BLaER1 (cell line): Measurements from ENCODE around the gene CLK2.
"Not testable (repeated sequence)": the region's sequence is repeated elsewhere in the genome, so short reads cannot be mapped to it uniquely, and the experiment has no call there.

Experiments used
- H3K27ac ChIP-seq: shearing (Covaris generic); formaldehyde crosslinking; 2 replicates; pipeline ENCODE4 v1.8.1; 2022
- H3K27me3 ChIP-seq: shearing (Covaris generic); formaldehyde crosslinking; 2 replicates; pipeline ENCODE4 v1.8.1; 2022
- H3K36me3 ChIP-seq: shearing (Covaris generic); formaldehyde crosslinking; 2 replicates; pipeline ENCODE4 v1.8.1; 2022
- H3K4me1 ChIP-seq: shearing (Covaris generic); formaldehyde crosslinking; 2 replicates; pipeline ENCODE4 v1.8.1; 2022
- H3K4me2 ChIP-seq: shearing (Covaris generic); formaldehyde crosslinking; 2 replicates; pipeline ENCODE4 v1.8.1; 2022
- H3K4me3 ChIP-seq: shearing (Covaris generic); formaldehyde crosslinking; 2 replicates; pipeline ENCODE4 v1.8.1; 2022
- H3K9ac ChIP-seq: shearing (Covaris generic); formaldehyde crosslinking; 2 replicates; pipeline ENCODE4 v1.8.1; 2022
- H3K9me3 ChIP-seq: shearing (Covaris generic); formaldehyde crosslinking; 2 replicates; pipeline ENCODE4 v1.8.1; 2022
- H4K20me1 ChIP-seq: shearing (Covaris generic); formaldehyde crosslinking; 2 replicates; pipeline ENCODE4 v1.8.1; 2022
- Cebpa-rat ChIP-seq: shearing (Covaris generic); IDR thresholded peaks from 2 replicates; pipeline ENCODE4 v1.8.1; 2022

Gene CLK2

DNA sequence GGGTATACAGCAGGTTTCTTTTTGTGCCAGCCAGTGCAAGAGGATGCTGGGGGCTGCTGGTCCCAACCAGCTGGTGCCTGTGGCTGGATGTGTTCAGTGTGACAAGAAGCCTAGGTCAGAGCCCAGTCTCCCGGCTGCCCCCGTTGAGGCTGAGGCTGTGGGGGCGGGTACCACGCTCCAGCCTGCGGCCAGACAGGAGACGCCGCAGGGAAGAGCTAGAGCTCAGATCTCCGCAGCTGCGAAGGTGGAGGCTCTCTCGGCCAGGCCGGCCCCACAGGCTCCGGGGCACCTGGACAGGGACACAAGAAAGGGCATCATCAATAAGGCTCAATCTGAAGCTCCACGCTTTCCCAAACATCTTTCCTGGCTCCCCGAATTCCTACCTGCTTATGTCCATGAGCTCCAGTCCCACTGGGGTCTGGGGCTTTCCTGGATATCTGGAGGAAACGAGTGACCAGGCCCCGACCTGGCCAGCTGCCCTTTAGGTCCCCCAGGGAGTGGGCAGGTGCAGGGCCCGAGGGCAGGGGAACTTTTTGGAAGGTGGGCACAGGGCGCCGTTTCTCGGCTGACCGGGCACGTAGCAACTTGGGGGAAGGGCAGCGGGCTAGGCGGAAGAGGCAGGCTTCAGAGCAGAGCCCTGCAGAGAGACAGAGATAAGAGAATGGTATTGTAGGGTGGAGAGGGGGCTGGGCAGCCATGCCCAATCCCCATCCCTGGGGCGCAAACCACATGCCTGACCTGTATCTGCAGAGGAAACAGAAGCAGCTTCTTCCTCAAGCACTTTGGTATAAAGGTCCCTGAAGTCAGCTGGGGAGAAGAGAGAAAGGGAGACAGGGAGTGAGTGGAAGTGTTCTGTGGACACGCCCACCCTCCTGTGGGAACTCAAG is 25.4 kb downstream of the CLK2 start:
- peaks cover 63% of the 10 kb centered on the region for H3K4me1 ChIP-seq
- H3K4me3 ChIP-seq = no peak overlapping the region
- H3K36me3 ChIP-seq = peaks cover 21% of the 10 kb centered on the region
- 0 out of 2 replicates have a peak overlapping the region, but pooled peaks have one; percentile 34 for H3K9ac ChIP-seq
- H3K9me3 ChIP-seq = no peaks in the 10 kb centered on the region
- H3K4me2 ChIP-seq = 0 out of 2 replicates have a peak overlapping the region, but pooled peaks have one; percentile 1
- no peak for TF ChIP-seq Cebpa-rat
- H3K27me3 ChIP-seq = no peaks in the 10 kb centered on the region
- H3K27ac ChIP-seq = no peak overlapping the region
- no peaks in the 10 kb centered on the region for H4K20me1 ChIP-seq

DNA sequence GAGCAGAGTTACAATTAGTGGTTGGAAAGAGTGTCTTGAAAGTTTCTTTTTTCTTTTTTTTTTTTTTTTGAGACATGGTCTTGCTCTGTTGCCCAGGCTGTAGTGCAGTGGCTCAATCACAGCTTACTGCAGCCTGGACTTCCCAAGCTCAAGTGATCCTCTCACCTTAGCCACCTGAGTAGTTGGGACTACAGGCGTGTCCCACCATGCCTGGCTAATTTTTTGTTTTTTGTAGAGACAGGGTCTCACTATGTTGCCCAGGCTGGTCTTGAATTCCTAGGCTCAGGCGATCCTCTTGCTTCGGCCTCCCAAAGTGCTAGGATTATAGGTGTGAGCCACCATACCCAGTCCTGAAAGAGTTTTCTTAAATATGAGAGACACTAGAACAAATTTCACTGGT is 26.5 kb downstream of the CLK2 start:
- not testable (repeated sequence) for H3K9ac ChIP-seq, H3K4me2 ChIP-seq, H3K4me3 ChIP-seq, H3K27me3 ChIP-seq, H3K27ac ChIP-seq, H3K9me3 ChIP-seq, H4K20me1 ChIP-seq
- H3K4me1 ChIP-seq = peaks cover 67% of the 10 kb centered on the region
- H3K36me3 ChIP-seq = peaks cover 21% of the 10 kb centered on the region

DNA sequence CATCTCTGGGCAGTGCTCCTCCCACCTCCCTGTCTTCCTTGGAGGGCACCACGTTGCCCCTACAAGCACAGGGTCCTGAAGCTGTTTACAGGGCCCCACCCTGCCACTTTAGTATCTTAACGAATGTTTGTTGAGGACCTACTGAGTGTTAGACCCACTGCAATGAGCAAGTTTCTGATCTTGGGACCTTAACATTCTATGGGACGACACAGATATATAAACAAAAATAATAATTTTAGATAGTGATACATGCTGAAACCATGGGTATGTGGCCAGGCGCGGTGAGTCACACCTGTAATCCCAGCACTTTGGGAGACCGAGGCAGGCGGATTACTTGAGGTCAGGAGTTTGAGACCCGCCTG is 28.2 kb downstream of the CLK2 start:
- peak overlapping the region; percentile 74 for H3K4me3 ChIP-seq
- peak overlapping the region; percentile 85 for H3K4me2 ChIP-seq
- H4K20me1 ChIP-seq = no peaks in the 10 kb centered on the region
- no peaks in the 10 kb centered on the region for H3K27me3 ChIP-seq
- H3K9me3 ChIP-seq = no peaks in the 10 kb centered on the region
- peak overlapping the region; percentile 82 for H3K27ac ChIP-seq
- H3K9ac ChIP-seq = peak overlapping the region; percentile 72; the same call in 1 of the 2 replicates
- peaks cover 66% of the 10 kb centered on the region for H3K4me1 ChIP-seq
- TF ChIP-seq Cebpa-rat = no peak
- H3K36me3 ChIP-seq = peaks cover 21% of the 10 kb centered on the region

DNA sequence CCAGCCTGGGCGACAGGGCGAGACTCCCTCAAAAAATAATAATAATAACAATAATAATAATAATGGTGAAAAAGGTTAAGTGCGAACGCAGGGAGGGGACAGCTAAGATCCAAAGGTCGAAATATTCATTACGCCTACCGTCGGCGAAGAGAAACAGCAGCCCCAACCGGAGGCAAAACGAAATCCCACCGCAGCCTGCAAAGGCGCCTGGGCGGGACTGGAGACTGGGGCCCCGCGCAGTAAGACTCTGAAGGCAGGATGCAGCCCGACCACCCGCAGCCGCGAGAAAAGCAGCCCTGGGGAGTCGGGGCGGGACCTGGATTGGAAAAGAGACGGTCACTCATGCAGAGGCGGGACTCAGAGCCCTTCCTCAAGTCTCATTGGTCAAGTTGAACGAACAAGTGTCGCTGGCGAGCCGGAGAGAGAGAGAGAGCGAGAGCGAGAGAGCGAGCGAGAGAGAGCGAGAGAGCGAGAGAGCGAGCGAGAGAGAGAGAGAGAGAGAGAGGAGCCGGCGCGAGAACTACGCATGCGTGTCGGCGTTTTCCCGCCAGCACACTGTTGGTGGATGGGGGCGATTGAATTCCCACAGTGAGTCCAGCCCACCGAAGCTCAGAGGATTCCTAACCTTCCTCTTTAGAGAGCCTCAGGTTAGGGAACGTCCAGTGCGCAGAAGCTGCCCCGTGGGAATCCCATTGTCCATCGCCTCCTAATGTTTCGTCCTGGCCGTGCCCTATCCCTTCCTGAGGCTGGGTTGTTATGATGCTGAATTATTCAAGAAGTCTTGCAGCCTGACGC is 28.7 kb downstream of the CLK2 start:
- no peaks in the 10 kb centered on the region for H3K9me3 ChIP-seq
- H3K27ac ChIP-seq = peak overlapping the region; percentile 88
- no peak for TF ChIP-seq Cebpa-rat
- peaks cover 62% of the 10 kb centered on the region for H3K4me1 ChIP-seq
- H3K4me2 ChIP-seq = peak overlapping the region; percentile 98
- H3K4me3 ChIP-seq = peak overlapping the region; percentile 74
- H3K27me3 ChIP-seq = no peaks in the 10 kb centered on the region
- H4K20me1 ChIP-seq = no peaks in the 10 kb centered on the region
- peak overlapping the region; percentile 85 for H3K9ac ChIP-seq
- H3K36me3 ChIP-seq = peaks cover 23% of the 10 kb centered on the region

DNA sequence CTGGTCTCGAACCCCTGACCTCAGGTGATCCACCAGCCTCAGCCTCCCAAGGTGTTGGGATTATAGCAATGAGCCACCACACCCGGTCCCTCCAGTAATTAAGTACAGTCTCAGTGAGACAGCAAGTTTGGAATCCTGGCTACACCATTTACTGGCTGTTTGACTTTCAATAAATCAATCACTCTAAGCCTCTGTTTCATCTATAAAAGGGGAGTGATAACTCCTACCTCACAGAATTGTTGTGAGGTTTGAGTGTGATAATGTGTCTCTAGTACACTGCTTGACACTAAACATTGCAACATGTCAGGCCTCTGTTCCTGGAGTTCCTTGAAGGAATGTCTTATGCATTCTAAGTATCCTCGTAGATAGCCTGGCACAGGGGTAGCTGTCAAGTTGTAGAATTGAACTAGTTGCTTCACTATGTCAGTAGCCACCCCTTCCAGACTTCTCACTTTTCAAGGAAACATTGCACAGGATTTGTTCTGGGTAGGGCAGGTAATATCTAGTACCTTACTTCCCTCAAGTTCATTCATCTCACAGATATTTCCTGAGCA is 30.4 kb downstream of the CLK2 start:
- no peaks in the 10 kb centered on the region for H4K20me1 ChIP-seq
- peaks cover 21% of the 10 kb centered on the region for H3K36me3 ChIP-seq
- H3K27ac ChIP-seq = peak overlapping the region; percentile 88; the same call in 1 of the 2 replicates
- no peak for TF ChIP-seq Cebpa-rat
- H3K4me3 ChIP-seq = peak overlapping the region; percentile 74
- peak overlapping the region; percentile 85; the same call in 1 of the 2 replicates for H3K9ac ChIP-seq
- peaks cover 48% of the 10 kb centered on the region for H3K4me1 ChIP-seq
- no peaks in the 10 kb centered on the region for H3K9me3 ChIP-seq
- H3K27me3 ChIP-seq = no peaks in the 10 kb centered on the region
- peak overlapping the region; percentile 98 for H3K4me2 ChIP-seq

DNA sequence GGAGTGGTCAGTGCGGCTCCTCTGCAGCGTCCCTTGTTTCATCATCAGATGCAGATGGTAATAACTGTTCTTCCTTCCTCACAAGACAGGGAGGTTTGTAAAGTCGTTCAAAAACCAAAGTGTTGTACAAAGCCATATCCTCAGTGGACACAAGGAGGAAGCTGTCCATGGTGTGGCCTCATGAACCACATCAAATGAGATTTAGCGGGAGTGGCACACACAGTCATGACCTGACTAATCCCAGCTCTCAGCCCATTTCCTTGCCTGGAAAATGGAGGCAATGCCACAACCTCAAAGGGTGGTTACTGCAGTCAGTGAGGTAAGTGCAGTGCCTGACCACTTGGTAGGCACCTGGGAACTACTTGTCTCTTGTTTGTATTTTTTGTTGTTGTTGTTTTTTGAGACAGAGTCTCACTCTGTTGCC is 31.5 kb downstream of the CLK2 start:
- Histone ChIP-seq H3K27ac (0 out of 2 replicates have a peak overlapping the region, but pooled peaks have one; percentile 24), H3K9me3 (no peaks in the 10 kb centered on the region), H3K4me1 (peaks cover 48% of the 10 kb centered on the region), H4K20me1 (no peaks in the 10 kb centered on the region), H3K27me3 (no peaks in the 10 kb centered on the region), H3K4me2 (peak overlapping the region; percentile 98), H3K36me3 (peaks cover 23% of the 10 kb centered on the region), H3K9ac (no peak overlapping the region; the same call in 1 of the 2 replicates), H3K4me3 (no peak overlapping the region)
- no peak for TF ChIP-seq Cebpa-rat

DNA sequence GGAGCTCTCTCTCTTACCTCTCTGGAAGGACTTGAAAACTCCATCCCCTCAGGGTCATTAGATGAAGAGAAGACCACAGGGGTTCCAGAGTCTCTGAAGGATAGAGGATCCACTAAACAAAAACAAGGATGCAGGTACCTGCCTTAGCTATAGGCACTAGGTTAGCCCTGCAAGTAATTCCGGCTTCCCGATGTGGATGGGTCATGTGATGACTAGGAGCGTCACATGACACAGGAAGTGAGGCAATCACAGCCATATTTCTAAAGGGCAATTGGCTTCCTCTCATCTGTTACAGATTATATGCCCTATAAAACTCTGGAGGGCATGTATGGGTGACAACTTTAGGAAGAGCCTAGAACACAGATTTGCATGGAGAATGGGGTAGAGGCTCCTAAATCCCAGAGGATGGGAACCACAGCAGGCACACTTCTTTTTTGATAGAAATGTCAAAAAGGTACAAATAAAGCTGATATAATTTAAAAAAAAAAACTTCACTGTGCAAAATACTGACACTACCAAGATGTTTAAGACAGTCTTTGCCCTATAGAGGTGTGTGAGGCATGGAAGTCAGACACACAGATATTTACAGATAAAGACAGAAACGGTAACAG is 32.1 kb downstream of the CLK2 start:
- H3K4me1 ChIP-seq = peaks cover 48% of the 10 kb centered on the region
- H3K36me3 ChIP-seq = peaks cover 30% of the 10 kb centered on the region
- H4K20me1 ChIP-seq = no peaks in the 10 kb centered on the region
- H3K9ac ChIP-seq = peak overlapping the region; percentile 68; the same call in 1 of the 2 replicates
- H3K27ac ChIP-seq = peak overlapping the region; percentile 24; the same call in 1 of the 2 replicates
- H3K4me2 ChIP-seq = peak overlapping the region; percentile 98
- H3K4me3 ChIP-seq = peak overlapping the region; percentile 60
- no peak for TF ChIP-seq Cebpa-rat
- no peaks in the 10 kb centered on the region for H3K27me3 ChIP-seq
- no peaks in the 10 kb centered on the region for H3K9me3 ChIP-seq

DNA sequence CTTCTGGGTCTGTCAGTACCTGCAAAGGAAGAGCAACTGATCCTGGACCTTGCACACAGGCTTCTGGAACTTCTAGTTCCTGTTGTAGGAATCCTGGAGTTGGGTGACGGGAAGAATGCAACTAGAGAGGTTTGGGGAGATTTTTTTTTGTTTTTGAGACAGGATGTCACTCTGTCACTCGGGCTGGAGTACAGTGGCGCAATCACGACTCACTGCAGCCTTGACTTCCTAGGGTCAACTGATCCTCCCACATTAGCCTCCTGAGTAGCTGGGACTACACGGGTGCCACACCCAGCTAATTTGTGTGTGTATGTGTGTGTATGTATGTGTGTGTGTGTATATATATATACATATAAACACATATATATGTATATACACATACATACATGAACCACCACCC is 36.9 kb downstream of the CLK2 start:
- TF ChIP-seq Cebpa-rat = no peak

DNA sequence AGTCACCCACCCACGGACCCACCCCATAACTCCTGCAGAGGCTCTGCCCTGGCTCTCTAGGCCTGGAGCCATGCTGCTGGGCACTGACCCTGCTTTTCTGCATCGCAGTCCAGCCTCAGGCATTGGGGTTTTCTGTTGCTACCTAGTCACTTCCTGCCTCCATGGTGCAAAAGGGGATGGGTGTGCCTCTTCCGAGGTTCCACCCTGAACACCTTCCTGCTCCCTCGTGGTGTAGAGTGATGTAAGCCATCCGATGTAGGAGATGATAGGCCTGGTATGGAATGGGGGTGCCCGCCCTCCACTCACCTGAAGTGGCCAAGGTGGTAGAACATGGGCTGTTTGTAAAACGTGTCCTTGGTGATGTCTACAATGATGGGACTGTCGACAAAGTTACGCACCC is 37.9 kb downstream of the CLK2 start:
- not testable (repeated sequence) for H3K4me1 ChIP-seq, H3K4me3 ChIP-seq

More for the DNA sequence above, 36.9 kb downstream of the CLK2 start:
- H3K4me1 ChIP-seq = peaks cover 13% of the 10 kb centered on the region
- no peak overlapping the region for H3K4me2 ChIP-seq
- H3K4me3 ChIP-seq = no peak overlapping the region
- no peaks in the 10 kb centered on the region for H3K27me3 ChIP-seq
- peaks cover 38% of the 10 kb centered on the region for H3K36me3 ChIP-seq
- no peaks in the 10 kb centered on the region for H3K9me3 ChIP-seq
- no peak overlapping the region for H3K9ac ChIP-seq
- H3K27ac ChIP-seq = no peak overlapping the region
- no peaks in the 10 kb centered on the region for H4K20me1 ChIP-seq

DNA sequence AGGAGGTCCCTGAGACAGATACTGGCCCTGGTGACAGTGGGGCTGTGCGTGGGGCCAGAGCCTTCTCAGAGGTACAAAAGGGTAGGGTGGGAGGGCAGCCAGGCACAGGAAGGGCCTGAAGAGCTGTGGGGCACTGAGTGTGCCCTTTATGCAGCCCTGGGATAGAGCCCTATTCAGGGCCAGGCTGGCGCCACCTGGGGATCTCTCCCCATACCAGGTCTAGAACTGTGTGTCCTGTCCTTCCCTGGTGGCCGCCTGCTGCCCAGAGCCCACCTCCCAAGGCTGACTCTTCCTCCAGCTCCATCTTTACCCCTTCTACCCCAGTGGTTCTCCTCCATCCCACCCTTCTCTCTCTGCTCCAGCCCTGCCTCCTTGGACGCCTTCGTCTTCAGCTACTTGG is 39.8 kb downstream of the CLK2 start:
- not testable (repeated sequence) for H3K4me1 ChIP-seq, H3K4me2 ChIP-seq, H4K20me1 ChIP-seq, H3K9me3 ChIP-seq, H3K4me3 ChIP-seq, H3K27ac ChIP-seq, H3K9ac ChIP-seq, H3K27me3 ChIP-seq
- peaks cover 28% of the 10 kb centered on the region for H3K36me3 ChIP-seq

More for the DNA sequence above, 37.9 kb downstream of the CLK2 start:
- not testable (repeated sequence) for H3K4me2 ChIP-seq, H3K27ac ChIP-seq, H3K27me3 ChIP-seq, H4K20me1 ChIP-seq, H3K9ac ChIP-seq, H3K9me3 ChIP-seq
- H3K36me3 ChIP-seq = peaks cover 38% of the 10 kb centered on the region

DNA sequence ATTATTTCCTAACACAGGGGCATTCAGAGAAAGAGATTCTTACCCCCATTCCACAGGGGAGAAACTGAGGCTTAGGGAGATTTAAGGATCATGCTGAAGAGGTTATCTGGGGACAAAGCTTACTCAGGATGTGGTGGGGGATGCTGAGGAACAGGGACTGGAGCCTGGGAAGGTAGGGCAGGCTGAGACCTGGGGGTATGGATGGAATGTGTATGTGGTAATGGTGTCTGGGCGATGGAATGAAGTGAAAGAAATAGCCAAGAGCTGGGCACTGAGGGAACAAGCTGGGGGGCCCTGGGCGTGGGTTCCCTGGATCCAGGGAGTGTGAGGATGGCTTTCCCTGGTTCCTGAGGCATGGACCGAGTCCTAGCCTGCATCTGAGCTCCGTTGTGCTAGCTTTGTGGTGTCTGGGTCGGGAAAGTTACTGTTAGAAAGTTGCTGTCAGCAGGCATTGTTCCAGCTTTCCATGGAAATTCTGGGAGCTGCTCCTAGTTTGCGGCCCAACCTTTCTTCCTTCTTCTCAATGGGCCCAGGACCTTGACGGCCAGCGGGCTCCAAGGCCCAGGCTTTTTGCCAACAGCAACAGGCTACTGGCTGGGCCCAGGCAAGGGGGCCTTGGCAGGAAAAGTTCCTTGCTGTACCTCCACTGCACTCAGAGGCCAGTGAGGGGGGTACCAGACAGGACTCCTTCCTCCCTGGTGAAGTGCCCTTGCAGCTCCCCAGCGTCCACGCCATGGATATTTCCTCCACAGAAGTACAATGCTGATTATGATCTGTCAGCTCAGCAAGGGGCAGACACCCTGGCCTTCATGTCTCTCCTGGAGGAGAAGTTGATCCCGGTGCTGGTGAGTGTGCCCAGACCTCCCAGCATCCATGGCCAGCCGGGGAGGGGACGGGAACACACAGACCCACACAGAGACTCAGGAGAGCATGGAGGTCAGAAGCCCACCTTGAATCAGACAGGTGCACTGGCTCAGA is 41.0 kb downstream of the CLK2 start:
- H3K4me2 ChIP-seq, H3K9me3 ChIP-seq, H3K4me1 ChIP-seq, H4K20me1 ChIP-seq, H3K27ac ChIP-seq, H3K9ac ChIP-seq, H3K4me3 ChIP-seq, H3K27me3 ChIP-seq: not testable (repeated sequence)
- H3K36me3 ChIP-seq = peaks cover 20% of the 10 kb centered on the region

DNA sequence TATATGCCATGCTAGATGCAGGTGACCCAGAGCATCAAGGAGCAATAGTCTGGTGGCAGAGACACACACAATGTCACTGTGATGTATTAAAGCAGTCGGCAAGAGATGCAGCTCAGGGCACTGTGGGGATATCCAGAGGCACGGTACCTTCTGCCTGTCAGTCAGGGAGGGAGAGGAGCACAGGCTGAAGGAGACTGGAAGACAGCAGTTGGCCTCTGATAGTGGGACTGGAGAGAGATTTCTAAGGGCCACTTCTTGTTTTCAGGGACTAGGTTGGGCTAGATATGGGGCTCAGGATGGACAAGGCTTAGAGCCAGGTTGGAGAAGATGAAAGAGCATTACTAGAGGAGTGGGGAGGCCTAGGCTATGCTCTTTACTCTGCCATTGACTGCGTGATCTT is 42.0 kb downstream of the CLK2 start:
- H3K36me3 ChIP-seq, H3K9ac ChIP-seq, H3K4me2 ChIP-seq, H3K9me3 ChIP-seq, H4K20me1 ChIP-seq, H3K27ac ChIP-seq, H3K4me3 ChIP-seq, H3K27me3 ChIP-seq: not testable (repeated sequence)
- H3K4me1 ChIP-seq = peaks cover 13% of the 10 kb centered on the region
